Breast epithelium (tissue), 3 donors: Measurements from ENCODE around the gene ZNF765.

Experiments
- POLR2AphosphoS5 ChIP-seq, 3 donors: sonication (generic); formaldehyde crosslinking; IDR thresholded peaks; one replicate each; pipeline ENCODE4 v1.6.1; 2017; ENCODE audit warnings: antibody characterized with exemption in 3 of 3
- TF ChIP-seq, protein P1 (sequence below), 3 donors: fragments of 450-650 bp; IDR thresholded peaks; one replicate each; pipeline ENCODE4 v1.5.1; 2016 to 2017; ENCODE audit warnings: antibody characterized with exemption in 3 of 3, mild to moderate bottlenecking in 3 of 3, moderate library complexity in 3 of 3

DNA sequence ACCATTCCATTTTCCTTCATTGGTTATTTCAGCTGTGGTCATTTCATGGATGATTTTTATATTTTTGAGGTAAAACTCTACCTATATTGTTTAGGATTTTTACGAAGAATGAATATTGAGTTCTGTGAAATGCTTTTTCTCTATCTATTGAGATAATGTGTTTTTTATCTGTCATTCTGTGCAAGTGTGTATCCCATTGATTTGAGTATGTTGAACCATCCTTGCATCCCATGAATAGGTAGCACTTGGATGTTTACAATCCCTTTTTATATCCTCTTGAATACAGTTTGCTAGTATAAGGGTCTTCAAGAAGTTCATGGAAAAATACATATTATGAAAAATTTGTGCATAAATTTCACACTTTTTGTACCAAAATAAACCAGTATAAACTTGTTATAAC lies 39.2 kb upstream of the ZNF765 start:
- TF ChIP-seq, protein P1, sequence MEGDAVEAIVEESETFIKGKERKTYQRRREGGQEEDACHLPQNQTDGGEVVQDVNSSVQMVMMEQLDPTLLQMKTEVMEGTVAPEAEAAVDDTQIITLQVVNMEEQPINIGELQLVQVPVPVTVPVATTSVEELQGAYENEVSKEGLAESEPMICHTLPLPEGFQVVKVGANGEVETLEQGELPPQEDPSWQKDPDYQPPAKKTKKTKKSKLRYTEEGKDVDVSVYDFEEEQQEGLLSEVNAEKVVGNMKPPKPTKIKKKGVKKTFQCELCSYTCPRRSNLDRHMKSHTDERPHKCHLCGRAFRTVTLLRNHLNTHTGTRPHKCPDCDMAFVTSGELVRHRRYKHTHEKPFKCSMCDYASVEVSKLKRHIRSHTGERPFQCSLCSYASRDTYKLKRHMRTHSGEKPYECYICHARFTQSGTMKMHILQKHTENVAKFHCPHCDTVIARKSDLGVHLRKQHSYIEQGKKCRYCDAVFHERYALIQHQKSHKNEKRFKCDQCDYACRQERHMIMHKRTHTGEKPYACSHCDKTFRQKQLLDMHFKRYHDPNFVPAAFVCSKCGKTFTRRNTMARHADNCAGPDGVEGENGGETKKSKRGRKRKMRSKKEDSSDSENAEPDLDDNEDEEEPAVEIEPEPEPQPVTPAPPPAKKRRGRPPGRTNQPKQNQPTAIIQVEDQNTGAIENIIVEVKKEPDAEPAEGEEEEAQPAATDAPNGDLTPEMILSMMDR (IDR thresholded peaks at IDR 0.05) = no peak
- no peak for TF ChIP-seq POLR2AphosphoS5 (IDR thresholded peaks at IDR 0.05)
